GM23248 (cell line): ENCODE results near the gene RUFY3. TPM values are rescaled to one million over a fixed set of nuclear protein-coding genes. Genes with fewer than 3 reads are reported as not detected.

Source experiments
- DNase-seq: peaks from one replicate; pipeline ENCODE4 v3.0.0-alpha.2; 2015
- H2AFZ ChIP-seq: fragments of 200-600 bp; sonication (generic); 2 replicates; pipeline ENCODE4 v1.6.1; 2016; ENCODE audit warnings: antibody characterized with exemption
- H3F3A ChIP-seq: fragments of 200-600 bp; sonication (generic); 2 replicates; pipeline ENCODE4 v1.6.1; 2016; ENCODE audit warnings: mild to moderate bottlenecking, antibody characterized with exemption, mixed run types; ENCODE audit not compliant: insufficient read depth
- H3K27ac ChIP-seq: fragments of 200-600 bp; sonication (generic); 2 replicates; pipeline ENCODE4 v1.5.1; 2016; ENCODE audit warnings: mild to moderate bottlenecking
- H3K27me3 ChIP-seq: fragments of 200-600 bp; sonication (generic); replicated peaks from 2 replicates; pipeline ENCODE4 v1.6.1; 2016; ENCODE audit warnings: mild to moderate bottlenecking; ENCODE audit not compliant: insufficient read depth
- H3K36me3 ChIP-seq: fragments of 200-600 bp; sonication (generic); 2 replicates; pipeline ENCODE4 v1.6.1; 2016; ENCODE audit warnings: low read depth, mild to moderate bottlenecking
- H3K4me1 ChIP-seq: fragments of 200-600 bp; sonication (generic); 2 replicates; pipeline ENCODE4 v1.6.1; 2016; ENCODE audit warnings: mild to moderate bottlenecking; ENCODE audit not compliant: insufficient read depth
- H3K4me2 ChIP-seq: fragments of 200-600 bp; sonication (generic); one replicate; pipeline ENCODE4 v1.6.1; 2016; ENCODE audit warnings: mild to moderate bottlenecking; ENCODE audit not compliant: unreplicated experiment
- H3K4me3 ChIP-seq: fragments of 200-600 bp; sonication (generic); 2 replicates; pipeline ENCODE4 v1.5.1; 2016; ENCODE audit warnings: mild to moderate bottlenecking
- H3K79me2 ChIP-seq: fragments of 200-600 bp; sonication (generic); 2 replicates; pipeline ENCODE4 v1.6.1; 2016; ENCODE audit warnings: mild to moderate bottlenecking; ENCODE audit not compliant: insufficient read depth
- H3K9ac ChIP-seq: fragments of 200-600 bp; sonication (generic); 2 replicates; pipeline ENCODE4 v1.6.1; 2016; ENCODE audit warnings: mild to moderate bottlenecking
- H3K9me2 ChIP-seq: fragments of 200-600 bp; sonication (generic); 2 replicates; pipeline ENCODE4 v1.6.1; 2016; ENCODE audit warnings: mixed run types, mild to moderate bottlenecking, moderate library complexity; ENCODE audit not compliant: insufficient read depth
- H3K9me3 ChIP-seq: fragments of 200-600 bp; sonication (generic); one replicate; pipeline ENCODE4 v1.6.1; 2017; ENCODE audit warnings: low read depth
- H4K20me1 ChIP-seq: fragments of 200-600 bp; sonication (generic); 2 replicates; pipeline ENCODE4 v1.6.0; 2016; ENCODE audit not compliant: insufficient read depth
- EZH2 ChIP-seq: fragments of 200-600 bp; sonication (generic); IDR thresholded peaks from 2 replicates; pipeline ENCODE4 v1.6.1; 2018; ENCODE audit warnings: antibody characterized with exemption, mild to moderate bottlenecking; ENCODE audit not compliant: insufficient read depth, poor library complexity, severe bottlenecking
- EZH2phosphoT487 ChIP-seq: fragments of 200-600 bp; sonication (generic); IDR thresholded peaks from 2 replicates; pipeline ENCODE4 v1.6.1; 2018; ENCODE audit warnings: antibody characterized with exemption, moderate library complexity, mild to moderate bottlenecking, low read depth; ENCODE audit not compliant: insufficient read depth
- WGBS, 2 experiments: methylation state at CpG; one replicate each; pipeline ENCODE4 v1.1.6; 2015 to 2017; ENCODE audit warnings: low lambda C conversion rate in 2 of 2, low coverage in 1 of 2; ENCODE audit errors: missing lambda C conversion rate in 2 of 2; 5-methylcytosine and 5-hydroxymethylcytosine counted together
- in situ Hi-C: fragments of 300-500 bp; cut with MboI; formaldehyde crosslinking; loops from 2 replicates; pipeline ENCODE4 v1.15.0; 2020
- polyA plus RNA-seq: library from polyadenylated mRNA; unstranded; fragments of >200 nt; fragmentation: Nextera tagmentation; extraction: Ambion mirVana; gene quantifications from 2 replicates; pipeline ENCODE4 v1.2.1, GENCODE V29; 2016
- total RNA-seq: library from RNA; depleted of rRNA; stranded (reverse); fragments of >200 nt; shearing (Covaris generic); gene quantifications from 2 replicates; pipeline ENCODE4 v1.2.3, GENCODE V29; 2014

The RUFY3 gene
- total and polyA plus RNA-seq, 2 experiments from 2014 or later = 13.5 to 24.0 TPM

- in situ Hi-C loops = no loop called here
- H3K4me2 ChIP-seq = no peak overlapping the region
- H3F3A ChIP-seq = peaks cover 8% of the 10 kb centered on the region; the same call in 1 of the 2 replicates
- H3K9me3 ChIP-seq = no peaks in the 10 kb centered on the region
- H3K4me1 ChIP-seq = peaks cover 13% of the 10 kb centered on the region
- H3K36me3 ChIP-seq = no peaks in the 10 kb centered on the region
- TF ChIP-seq EZH2 (no peak), EZH2phosphoT487 (no peak)
- no peak overlapping the region for H2AFZ ChIP-seq
- H3K4me3 ChIP-seq = no peak overlapping the region
- no peak overlapping the region for H3K27ac ChIP-seq
- no peaks in the 10 kb centered on the region; the same call in 1 of the 2 replicates for H4K20me1 ChIP-seq
- H3K9me2 ChIP-seq = no peaks in the 10 kb centered on the region
- no peak for DNase-seq
- no peaks in the 10 kb centered on the region for H3K27me3 ChIP-seq
- peaks cover 28% of the 10 kb centered on the region for H3K79me2 ChIP-seq
- no peak overlapping the region for H3K9ac ChIP-seq
Observed at GRCh38 chr4:70841211-70841610, 119.4 kb downstream of the RUFY3 start.

- Histone ChIP-seq H3K27ac (no peak overlapping the region), H3K79me2 (peaks cover 21% of the 10 kb centered on the region), H3K4me2 (no peak overlapping the region), H3K9ac (no peak overlapping the region), H4K20me1 (no peaks in the 10 kb centered on the region), H3K4me1 (peaks cover 5% of the 10 kb centered on the region; the same call in 1 of the 2 replicates), H3K36me3 (no peaks in the 10 kb centered on the region), H3K4me3 (no peak overlapping the region), H3F3A (peaks cover 8% of the 10 kb centered on the region; the same call in 1 of the 2 replicates), H2AFZ (no peak overlapping the region), H3K27me3 (no peaks in the 10 kb centered on the region), H3K9me2 (no peaks in the 10 kb centered on the region), H3K9me3 (no peaks in the 10 kb centered on the region)
- 91 to 100% methylated on average over 1 of the region's 1 CpG for WGBS, 2 experiments
- DNase-seq = no peak
- TF ChIP-seq EZH2phosphoT487 (no peak), EZH2 (no peak)
- in situ Hi-C loops = no loop called here
Observed at GRCh38 chr4:70841951-70842350, 120.2 kb downstream of the RUFY3 start.

- WGBS, 2 experiments = 94 to 97% methylated on average over 6 of the region's 6 CpGs
- H3F3A ChIP-seq = peaks cover 8% of the 10 kb centered on the region; the same call in 1 of the 2 replicates
- H3K4me1 ChIP-seq = no peaks in the 10 kb centered on the region
- H3K4me2 ChIP-seq = no peak overlapping the region
- no peaks in the 10 kb centered on the region for H3K9me3 ChIP-seq
- H3K27me3 ChIP-seq = no peaks in the 10 kb centered on the region
- in situ Hi-C loops = no loop called here
- TF ChIP-seq EZH2 (no peak), EZH2phosphoT487 (no peak)
- no peak overlapping the region for H3K4me3 ChIP-seq
- no peak for DNase-seq
- peaks cover 12% of the 10 kb centered on the region for H3K79me2 ChIP-seq
- H2AFZ ChIP-seq = no peak overlapping the region
- H3K27ac ChIP-seq = no peak overlapping the region
- no peaks in the 10 kb centered on the region for H3K9me2 ChIP-seq
- H4K20me1 ChIP-seq = no peaks in the 10 kb centered on the region
- H3K36me3 ChIP-seq = no peaks in the 10 kb centered on the region
- H3K9ac ChIP-seq = no peak overlapping the region
Observed at GRCh38 chr4:70842761-70843435, 121.1 kb downstream of the RUFY3 start.

- TF ChIP-seq EZH2phosphoT487 (no peak), EZH2 (no peak)
- WGBS, 2 experiments = 87% methylated on average over 9 of the region's 9 CpGs
- Histone ChIP-seq H2AFZ (no peak overlapping the region), H3K9me3 (no peaks in the 10 kb centered on the region), H3K79me2 (no peaks in the 10 kb centered on the region), H4K20me1 (no peaks in the 10 kb centered on the region), H3K27ac (no peak overlapping the region), H3K27me3 (no peaks in the 10 kb centered on the region), H3K9ac (no peak overlapping the region), H3F3A (peaks cover 8% of the 10 kb centered on the region; the same call in 1 of the 2 replicates), H3K4me1 (no peaks in the 10 kb centered on the region), H3K4me3 (no peak overlapping the region), H3K9me2 (no peaks in the 10 kb centered on the region), H3K36me3 (no peaks in the 10 kb centered on the region), H3K4me2 (no peak overlapping the region)
- DNase-seq = no peak
- in situ Hi-C loops = no loop called here
Observed at GRCh38 chr4:70844180-70844579, 122.4 kb downstream of the RUFY3 start.
